PC-9 (cell line): Measurements from ENCODE around the gene PCMT1. TPM values are rescaled to one million over a fixed set of nuclear protein-coding genes. Genes with fewer than 3 reads are reported as not detected.
"Not testable (repeated sequence)": the region's sequence is repeated elsewhere in the genome, so short reads cannot be mapped to it uniquely, and the experiment has no call there.

ENCODE experiments used
- BruUV-seq: library from RNA; stranded (reverse); fragments of 400-500 nt; replicated peaks from 2 replicates; lab custom pipeline; 2021; lab: Mats Ljungman, UMichigan
- CTCF ChIA-PET: fragments of 300-600 bp; sonication (Branson Sonifier 250); formaldehyde crosslinking; loops from one replicate; lab custom pipeline; 2022; ENCODE audit warnings: antibody characterized with exemption; lab: Charles Lee
- POLR2A ChIA-PET: fragments of 300-600 bp; sonication (Branson Sonifier 250); formaldehyde crosslinking; loops from one replicate; lab custom pipeline; 2022; ENCODE audit warnings: antibody characterized with exemption; ENCODE audit not compliant: unreplicated experiment; lab: Charles Lee
- DNase-seq, 2 experiments: peaks; one replicate each; pipeline versions ENCODE4 v3.0.0 to v3.0.0-alpha.2; 2015 to 2022; ENCODE audit warnings: mixed read lengths in 1 of 2
- H2AFZ ChIP-seq: fragments of 200-600 bp; sonication (generic); 2 replicates; pipeline ENCODE4 v1.8.1; 2017; ENCODE audit warnings: antibody characterized with exemption
- H3F3A ChIP-seq: fragments of 200-600 bp; sonication (generic); 2 replicates; pipeline ENCODE4 v1.8.1; 2017; ENCODE audit warnings: antibody characterized with exemption, mild to moderate bottlenecking, low read depth; ENCODE audit not compliant: insufficient read depth
- H3K27ac ChIP-seq: fragments of 200-600 bp; sonication (generic); 2 replicates; pipeline ENCODE4 v1.6.1; 2016; ENCODE audit warnings: mixed run types
- H3K27me3 ChIP-seq: fragments of 200-600 bp; sonication (generic); 2 replicates; pipeline ENCODE4 v1.6.1; 2016; ENCODE audit warnings: low read depth, mixed run types; ENCODE audit not compliant: insufficient read depth
- H3K36me3 ChIP-seq: fragments of 200-600 bp; sonication (generic); 2 replicates; pipeline ENCODE4 v1.6.1; 2016; ENCODE audit warnings: low read depth, mixed run types
- H3K4me1 ChIP-seq: fragments of 200-600 bp; sonication (generic); replicated peaks from 2 replicates; pipeline ENCODE4 v1.6.1; 2016; ENCODE audit warnings: mixed run types; ENCODE audit not compliant: insufficient read depth
- H3K4me2 ChIP-seq: fragments of 200-600 bp; sonication (generic); 2 replicates; pipeline ENCODE4 v1.6.1; 2017; ENCODE audit warnings: mixed run types
- H3K4me3 ChIP-seq: fragments of 200-600 bp; sonication (generic); 2 replicates; pipeline ENCODE4 v1.6.1; 2016; ENCODE audit warnings: mixed run types
- H3K79me2 ChIP-seq: fragments of 200-600 bp; sonication (generic); 2 replicates; pipeline ENCODE4 v1.6.1; 2017; ENCODE audit warnings: low read depth, mixed run types
- H3K9me2 ChIP-seq: fragments of 200-600 bp; sonication (generic); 2 replicates; pipeline ENCODE4 v1.8.1; 2017; ENCODE audit warnings: mild to moderate bottlenecking; ENCODE audit not compliant: insufficient read depth
- H3K9me3 ChIP-seq: fragments of 200-600 bp; sonication (generic); 2 replicates; pipeline ENCODE4 v1.8.1; 2016; ENCODE audit warnings: low read depth; ENCODE audit not compliant: insufficient read depth
- H4K20me1 ChIP-seq: fragments of 200-600 bp; sonication (generic); 2 replicates; pipeline ENCODE4 v1.8.1; 2017; ENCODE audit not compliant: insufficient read depth
- EZH2 ChIP-seq: fragments of 200-600 bp; sonication (generic); IDR thresholded peaks from 2 replicates; pipeline ENCODE4 v1.8.0; 2017; ENCODE audit warnings: antibody characterized with exemption, low read depth
- intact Hi-C: fragments of 100-400 bp; cut with micrococcal nuclease; formaldehyde crosslinking; loops from one replicate; pipeline ENCODE4 v1.10.0; 2022; ENCODE audit not compliant: unreplicated experiment
- total RNA-seq: library from RNA; stranded (reverse); gene quantifications from 2 replicates; pipeline ENCODE4 v1.2.3, GENCODE V29; 2021
- TF ChIP-seq, protein P1 (sequence below): fragments of 200-600 bp; sonication (generic); conservative IDR thresholded peaks from 2 replicates; pipeline ENCODE4 v1.6.1; 2017; ENCODE audit warnings: mixed run types, antibody characterized with exemption, mild to moderate bottlenecking, moderate library complexity

PCMT1 gene
- total RNA-seq, 1 experiment from 2014 or later, result 50.5 TPM

DNA sequence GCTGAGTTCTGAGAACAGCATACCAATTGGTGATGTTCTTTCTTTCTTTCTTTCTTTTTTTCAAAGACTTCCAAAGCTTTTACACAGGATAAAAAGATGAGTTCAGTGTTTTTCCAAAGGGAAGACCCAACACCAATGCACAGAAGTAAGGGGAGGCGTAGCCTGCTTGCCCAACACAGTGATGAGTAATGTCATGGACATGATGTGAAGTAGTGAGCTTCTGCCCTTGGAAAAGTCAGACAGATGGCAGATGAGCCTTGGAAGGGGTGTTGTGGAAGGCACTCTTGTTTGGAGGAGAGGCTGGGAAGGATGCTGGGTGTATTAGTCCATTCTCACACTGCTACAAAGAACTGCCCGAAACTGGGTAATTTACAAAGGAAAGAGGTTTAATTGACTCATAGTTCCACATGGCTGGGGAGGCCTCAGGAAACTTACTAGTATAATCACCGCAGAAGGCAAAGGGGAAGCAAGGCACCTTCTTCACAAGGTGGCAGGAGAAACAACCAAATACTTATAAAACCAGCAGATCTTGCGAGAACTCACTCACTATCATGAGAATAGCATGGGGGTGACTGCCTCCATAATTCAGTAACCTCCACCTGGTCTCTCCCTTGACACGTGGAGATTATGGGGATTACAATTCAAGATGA, 102.0 kb downstream of the PCMT1 start:
- H3K9me3 ChIP-seq, result no peaks in the 10 kb centered on the region
- peak overlapping the region; percentile 96 for H3K27ac ChIP-seq
- BruUV-seq, result no TSS peak
- H3K9me2 ChIP-seq, result no peaks in the 10 kb centered on the region
- peaks cover 57% of the 10 kb centered on the region for H3K79me2 ChIP-seq
- ChIA-PET POLR2A (no interaction called here), CTCF (no interaction called here)
- H2AFZ ChIP-seq, result no peak overlapping the region
- peaks cover 62% of the 10 kb centered on the region for H3F3A ChIP-seq
- intact Hi-C loops, result no loop called here
- H3K4me2 ChIP-seq, result peak overlapping the region; percentile 80
- H3K27me3 ChIP-seq, result no peaks in the 10 kb centered on the region
- peak overlapping the region; percentile 49; the same call in 1 of the 2 replicates for H3K4me3 ChIP-seq
- peaks cover 81% of the 10 kb centered on the region for H3K4me1 ChIP-seq
- no peak for TF ChIP-seq EZH2
- TF ChIP-seq, protein P1, sequence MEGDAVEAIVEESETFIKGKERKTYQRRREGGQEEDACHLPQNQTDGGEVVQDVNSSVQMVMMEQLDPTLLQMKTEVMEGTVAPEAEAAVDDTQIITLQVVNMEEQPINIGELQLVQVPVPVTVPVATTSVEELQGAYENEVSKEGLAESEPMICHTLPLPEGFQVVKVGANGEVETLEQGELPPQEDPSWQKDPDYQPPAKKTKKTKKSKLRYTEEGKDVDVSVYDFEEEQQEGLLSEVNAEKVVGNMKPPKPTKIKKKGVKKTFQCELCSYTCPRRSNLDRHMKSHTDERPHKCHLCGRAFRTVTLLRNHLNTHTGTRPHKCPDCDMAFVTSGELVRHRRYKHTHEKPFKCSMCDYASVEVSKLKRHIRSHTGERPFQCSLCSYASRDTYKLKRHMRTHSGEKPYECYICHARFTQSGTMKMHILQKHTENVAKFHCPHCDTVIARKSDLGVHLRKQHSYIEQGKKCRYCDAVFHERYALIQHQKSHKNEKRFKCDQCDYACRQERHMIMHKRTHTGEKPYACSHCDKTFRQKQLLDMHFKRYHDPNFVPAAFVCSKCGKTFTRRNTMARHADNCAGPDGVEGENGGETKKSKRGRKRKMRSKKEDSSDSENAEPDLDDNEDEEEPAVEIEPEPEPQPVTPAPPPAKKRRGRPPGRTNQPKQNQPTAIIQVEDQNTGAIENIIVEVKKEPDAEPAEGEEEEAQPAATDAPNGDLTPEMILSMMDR, result no peak
- H4K20me1 ChIP-seq, result 0 out of 2 replicates have a peak, but pooled peaks cover 3% of the 10 kb centered on the region
- DNase-seq, result no peak
- H3K36me3 ChIP-seq, result peaks cover 14% of the 10 kb centered on the region; the same call in 1 of the 2 replicates

DNA sequence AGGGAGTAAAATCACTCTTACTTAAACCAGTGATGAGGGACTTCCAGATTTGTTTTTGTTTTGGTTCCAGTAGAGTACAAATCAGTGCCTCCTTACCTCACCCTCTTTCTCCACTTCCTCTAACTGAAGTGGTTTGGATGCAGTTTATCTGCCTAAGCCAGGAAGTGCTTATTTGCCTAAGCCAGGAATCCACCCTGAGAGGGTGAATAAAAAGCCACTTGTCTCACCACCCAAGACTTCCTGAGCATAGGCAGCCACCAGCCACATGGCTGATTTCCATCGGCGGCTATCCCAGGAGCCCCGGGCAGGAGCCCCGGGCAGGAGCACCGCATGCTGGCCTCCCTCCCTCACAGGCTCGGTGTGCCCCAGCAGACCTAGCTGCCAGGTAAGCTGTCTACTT, 102.6 kb downstream of the PCMT1 start:
- no TSS peak for BruUV-seq

DNA sequence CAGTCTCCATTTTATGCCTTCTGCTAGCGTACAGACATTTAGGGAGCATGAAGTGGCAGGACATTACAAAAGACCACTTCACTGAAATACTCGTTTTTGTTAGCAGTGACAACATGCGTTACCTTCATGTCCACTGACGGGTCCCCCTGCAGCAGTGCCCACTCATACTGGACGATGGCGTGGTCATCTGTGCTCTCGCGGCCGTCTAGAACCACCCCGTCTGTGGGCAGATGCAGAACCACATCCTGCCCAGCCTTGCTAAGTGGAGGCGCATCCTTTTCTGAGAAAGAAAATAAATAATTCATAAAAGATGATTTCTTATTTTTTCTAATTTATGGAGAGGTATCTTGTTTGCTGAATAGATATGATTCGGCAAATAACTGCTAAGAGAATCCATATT, 103.3 kb downstream of the PCMT1 start:
- no peaks in the 10 kb centered on the region for H3K9me2 ChIP-seq
- H3K9me3 ChIP-seq, result no peaks in the 10 kb centered on the region
- CTCF ChIA-PET, result no interaction called here
- POLR2A ChIA-PET, result interaction anchor here (1.0 kb wide), 1 partner anchor 12 kb away, joined by 5 read pairs; no protein-coding TSS in a partner anchor
- H4K20me1 ChIP-seq, result no peaks in the 10 kb centered on the region
- peaks cover 66% of the 10 kb centered on the region for H3K79me2 ChIP-seq
- H2AFZ ChIP-seq, result no peak overlapping the region
- intact Hi-C loops, result no loop called here
- no TSS peak for BruUV-seq
- H3K4me2 ChIP-seq, result peak overlapping the region; percentile 80
- no peak for TF ChIP-seq EZH2
- TF ChIP-seq, protein P1, result no peak
- H3K27ac ChIP-seq, result peak overlapping the region; percentile 96
- H3K27me3 ChIP-seq, result no peaks in the 10 kb centered on the region
- peaks cover 14% of the 10 kb centered on the region; the same call in 1 of the 2 replicates for H3K36me3 ChIP-seq
- DNase-seq, result no peak
- peak overlapping the region; percentile 49 for H3K4me3 ChIP-seq
- H3K4me1 ChIP-seq, result peaks cover 81% of the 10 kb centered on the region
- H3F3A ChIP-seq, result peaks cover 66% of the 10 kb centered on the region

More for the DNA sequence above, 102.6 kb downstream of the PCMT1 start:
- Histone ChIP-seq H3K79me2 (peaks cover 61% of the 10 kb centered on the region), H3K4me1 (peaks cover 81% of the 10 kb centered on the region), H3K9me3 (no peaks in the 10 kb centered on the region), H3K4me3 (peak overlapping the region; percentile 49), H3K4me2 (peak overlapping the region; percentile 80), H3K36me3 (peaks cover 14% of the 10 kb centered on the region; the same call in 1 of the 2 replicates), H3F3A (peaks cover 64% of the 10 kb centered on the region), H4K20me1 (0 out of 2 replicates have a peak, but pooled peaks cover 2% of the 10 kb centered on the region), H3K9me2 (no peaks in the 10 kb centered on the region), H3K27ac (peak overlapping the region; percentile 96), H2AFZ (0 out of 2 replicates have a peak overlapping the region, but pooled peaks have one; percentile 12), H3K27me3 (no peaks in the 10 kb centered on the region)
- peak in 1 of 2 experiments; percentile 80 for DNase-seq
- TF ChIP-seq, protein P1, result no peak
- TF ChIP-seq EZH2, result no peak
- POLR2A ChIA-PET, result interaction anchor here (1.0 kb wide), 1 partner anchor 13 kb away, joined by 5 read pairs; no protein-coding TSS in a partner anchor
- CTCF ChIA-PET, result no interaction called here
- intact Hi-C loops, result no loop called here

DNA sequence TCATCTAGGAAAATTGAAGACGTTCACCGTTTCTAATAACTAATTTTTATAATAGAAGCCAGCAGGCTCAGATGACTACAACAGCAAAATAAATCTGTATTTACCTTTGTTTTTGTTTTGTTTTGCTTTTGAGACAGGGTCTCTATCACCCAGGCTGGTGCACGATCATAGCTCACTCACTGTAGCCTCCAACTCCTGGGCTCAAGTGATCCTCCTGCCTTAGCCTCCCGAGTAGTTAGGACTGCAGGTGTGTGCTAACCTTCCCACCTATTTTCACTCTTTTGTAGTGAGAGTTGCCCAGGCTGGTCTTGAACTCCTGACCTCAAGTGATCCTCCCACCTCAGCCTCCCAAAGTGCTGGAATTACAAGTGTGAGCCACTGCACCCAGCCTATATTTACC, 104.5 kb downstream of the PCMT1 start:
- BruUV-seq, H2AFZ ChIP-seq, DNase-seq, H3K27me3 ChIP-seq, H3K9me2 ChIP-seq, H3K9me3 ChIP-seq, intact Hi-C loops, H4K20me1 ChIP-seq: not testable (repeated sequence)
- Histone ChIP-seq H3K79me2 (peaks cover 70% of the 10 kb centered on the region), H3K4me2 (peak overlapping the region; percentile 80), H3K36me3 (peaks cover 14% of the 10 kb centered on the region; the same call in 1 of the 2 replicates), H3K27ac (peak overlapping the region; percentile 96), H3K4me3 (peak overlapping the region; percentile 45), H3F3A (peaks cover 54% of the 10 kb centered on the region), H3K4me1 (peaks cover 81% of the 10 kb centered on the region)
- POLR2A ChIA-PET, result interaction anchor here (0.6 kb wide), 2 partner anchors 135 to 137 kb away, joined by 3 read pairs; no protein-coding TSS in a partner anchor
- CTCF ChIA-PET, result interaction anchor here (0.5 to 1.5 kb wide), 2 partner anchors 13 to 43 kb away, joined by 3 to 9 read pairs; no protein-coding TSS in a partner anchor
